Measurements from ENCODE around the gene IBTK.
"Not testable (repeated sequence)": the region's sequence is repeated elsewhere in the genome, so short reads cannot be mapped to it uniquely, and the experiment has no call there.

IBTK gene

DNA sequence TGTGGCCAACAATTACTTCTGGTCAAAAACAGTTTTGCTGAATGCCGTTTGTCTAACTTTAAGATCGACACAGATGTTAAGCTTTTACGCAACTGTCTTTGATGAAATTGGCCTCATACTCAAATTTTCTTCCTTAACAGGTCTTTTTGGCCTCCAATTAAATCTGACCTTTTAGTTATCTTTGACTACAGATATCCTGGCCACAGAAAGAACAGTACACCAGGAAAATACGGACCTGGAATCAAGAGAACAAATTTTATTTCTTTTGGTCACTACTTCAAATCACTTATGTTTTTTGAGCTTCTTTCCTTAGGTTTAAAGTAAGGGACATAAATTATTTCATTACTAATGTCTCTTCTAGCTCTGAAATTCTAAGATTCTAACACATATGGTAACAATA is 49.8 kb downstream of the IBTK start:
- Histone ChIP-seq H3K9me3 (ENCODE audit: low read depth, low read length) (no peaks in the 10 kb centered on the region), H3K9ac (ENCODE audit: insufficient read length) (no peak overlapping the region), H3K36me3 (ENCODE audit: insufficient read depth, low read length) (peaks cover 92% of the 10 kb centered on the region), H3K4me3 (no peak overlapping the region), H3K27ac (peak overlapping the region; percentile 17; the same call in 1 of the 2 replicates)
- no peak for TF ChIP-seq EZH2 (IDR thresholded peaks at IDR 0.05)
- no peak for TF ChIP-seq FOXP2 (optimal IDR thresholded peaks at IDR 0.05; ENCODE audit: control extremely low read depth, extremely low read length, insufficient read depth)
- TF ChIP-seq POLR2AphosphoS5 (IDR thresholded peaks at IDR 0.05; ENCODE audit: borderline replicate concordance, low read depth, low read length) = no peak
- no peak for DNase-seq (ENCODE audit: low read depth, low spot score)

DNA sequence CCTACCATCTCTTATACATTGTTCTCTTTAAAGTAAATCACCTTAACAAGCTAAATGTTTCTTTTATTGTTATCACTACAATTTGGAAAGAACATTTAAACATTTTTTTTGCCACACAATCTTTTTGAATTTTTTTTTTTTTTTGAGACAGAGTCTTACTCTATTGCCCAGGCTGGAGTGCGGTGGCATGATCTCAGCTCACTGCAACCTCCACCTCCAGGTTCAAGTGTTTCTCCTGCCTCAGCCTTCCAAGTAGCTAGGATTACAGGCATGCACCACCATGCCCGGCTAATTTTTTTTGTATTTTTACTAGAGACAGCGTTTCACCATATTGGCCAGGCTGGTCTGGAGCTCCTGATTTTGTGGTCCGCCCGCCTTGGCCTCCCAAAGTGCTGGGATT is 50.3 kb downstream of the IBTK start:
- H3K4me3 ChIP-seq; H3K9me3 ChIP-seq (ENCODE audit: low read depth, low read length); DNase-seq (ENCODE audit: low read depth, low spot score); H3K27ac ChIP-seq; H3K9ac ChIP-seq (ENCODE audit: insufficient read length): not testable (repeated sequence)
- H3K36me3 ChIP-seq (ENCODE audit: insufficient read depth, low read length) = peaks cover 92% of the 10 kb centered on the region

DNA sequence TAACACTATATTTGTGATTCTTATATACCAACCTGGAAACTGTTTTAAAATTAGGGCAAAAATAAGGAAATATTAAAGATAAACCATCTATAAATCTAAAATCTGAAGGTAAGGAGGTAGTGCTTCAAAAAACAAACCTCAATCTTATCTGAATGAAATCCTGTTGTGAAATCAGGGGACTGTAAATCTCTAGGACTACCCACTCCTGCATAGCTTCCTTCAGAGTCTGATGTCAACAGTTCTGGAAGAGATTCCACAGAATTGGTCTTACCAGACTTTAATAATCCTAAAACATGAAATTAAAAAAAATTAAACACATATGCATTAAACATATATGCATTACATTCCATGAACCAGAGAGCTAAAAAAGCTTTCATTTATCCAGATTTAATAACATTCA is 51.4 kb downstream of the IBTK start:
- H3K36me3 ChIP-seq (ENCODE audit: insufficient read depth, low read length) = peaks cover 92% of the 10 kb centered on the region
- 0 out of 2 replicates have a peak overlapping the region, but pooled peaks have one; percentile 34 for H3K27ac ChIP-seq
- no peak for TF ChIP-seq EZH2 (IDR thresholded peaks at IDR 0.05)
- no peak for TF ChIP-seq FOXP2 (optimal IDR thresholded peaks at IDR 0.05; ENCODE audit: control extremely low read depth, extremely low read length, insufficient read depth)
- TF ChIP-seq POLR2AphosphoS5 (IDR thresholded peaks at IDR 0.05; ENCODE audit: borderline replicate concordance, low read depth, low read length) = no peak
- DNase-seq (ENCODE audit: low read depth, low spot score) = no peak
- no peak overlapping the region for H3K4me3 ChIP-seq
- H3K9me3 ChIP-seq (ENCODE audit: low read depth, low read length) = no peaks in the 10 kb centered on the region
- H3K9ac ChIP-seq (ENCODE audit: insufficient read length) = no peak overlapping the region

DNA sequence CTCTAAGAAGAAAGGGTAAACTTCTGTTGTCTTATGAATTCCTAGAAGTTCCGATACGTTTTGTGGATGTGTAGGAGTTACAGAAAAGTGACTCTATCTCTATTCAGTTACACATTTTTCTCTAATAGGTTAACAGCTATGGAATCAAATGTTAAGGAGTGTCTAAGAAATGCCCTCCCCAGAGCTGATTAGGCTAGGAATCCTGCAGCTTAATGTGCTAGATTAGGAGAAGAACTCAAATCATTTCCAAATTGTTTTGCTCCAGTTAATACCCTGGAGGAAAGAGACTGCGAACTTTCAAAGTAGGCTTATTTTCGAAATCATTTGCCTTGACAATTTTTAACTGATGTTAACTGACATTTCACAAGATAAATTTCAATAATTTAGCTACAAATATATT is 51.9 kb downstream of the IBTK start:
- TF ChIP-seq POLR2AphosphoS5 (IDR thresholded peaks at IDR 0.05; ENCODE audit: borderline replicate concordance, low read depth, low read length) = no peak
- TF ChIP-seq EZH2 (IDR thresholded peaks at IDR 0.05) = no peak
- no peak for TF ChIP-seq FOXP2 (optimal IDR thresholded peaks at IDR 0.05; ENCODE audit: control extremely low read depth, extremely low read length, insufficient read depth)
- Histone ChIP-seq H3K36me3 (ENCODE audit: insufficient read depth, low read length) (peaks cover 94% of the 10 kb centered on the region), H3K9ac (ENCODE audit: insufficient read length) (no peak overlapping the region), H3K9me3 (ENCODE audit: low read depth, low read length) (no peaks in the 10 kb centered on the region), H3K27ac (0 out of 2 replicates have a peak overlapping the region, but pooled peaks have one; percentile 34), H3K4me3 (no peak overlapping the region)
- DNase-seq (ENCODE audit: low read depth, low spot score) = no peak

DNA sequence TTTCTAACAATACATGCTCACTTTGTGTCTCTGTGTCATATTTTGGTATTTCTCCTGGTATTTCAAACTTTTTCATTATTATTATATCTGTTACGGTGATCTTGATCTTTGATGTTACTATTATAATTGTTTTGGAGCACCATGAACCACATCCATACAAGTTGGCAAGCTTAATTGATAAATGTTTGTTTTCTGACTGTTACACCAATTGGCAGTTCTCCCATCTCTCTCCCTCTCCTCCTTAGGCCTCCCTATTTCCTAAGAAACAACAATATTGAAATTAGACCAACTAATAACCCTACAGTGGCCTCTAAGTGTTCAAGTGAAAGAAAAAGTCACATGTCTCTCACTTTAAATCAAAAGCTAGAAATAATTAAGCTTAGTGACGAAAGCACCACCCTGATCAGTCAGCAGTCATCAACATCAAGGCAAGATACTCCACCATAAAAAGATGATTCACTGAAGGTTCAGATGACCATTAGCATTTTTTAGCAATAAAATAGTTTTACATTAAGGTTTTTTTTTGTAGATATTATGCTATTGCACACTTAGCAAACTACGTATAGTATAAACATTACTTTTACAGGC is 61.5 kb downstream of the IBTK start:
- Histone ChIP-seq H3K27ac (no peak overlapping the region), H3K4me3 (no peak overlapping the region), H3K36me3 (ENCODE audit: insufficient read depth, low read length) (peaks cover 87% of the 10 kb centered on the region), H3K9ac (ENCODE audit: insufficient read length) (no peak overlapping the region), H3K9me3 (ENCODE audit: low read depth, low read length) (no peaks in the 10 kb centered on the region)
- TF ChIP-seq FOXP2 (optimal IDR thresholded peaks at IDR 0.05; ENCODE audit: control extremely low read depth, extremely low read length, insufficient read depth) (no peak), POLR2AphosphoS5 (IDR thresholded peaks at IDR 0.05; ENCODE audit: borderline replicate concordance, low read depth, low read length) (no peak), EZH2 (IDR thresholded peaks at IDR 0.05) (no peak)
- no peak for DNase-seq (ENCODE audit: low read depth, low spot score)

DNA sequence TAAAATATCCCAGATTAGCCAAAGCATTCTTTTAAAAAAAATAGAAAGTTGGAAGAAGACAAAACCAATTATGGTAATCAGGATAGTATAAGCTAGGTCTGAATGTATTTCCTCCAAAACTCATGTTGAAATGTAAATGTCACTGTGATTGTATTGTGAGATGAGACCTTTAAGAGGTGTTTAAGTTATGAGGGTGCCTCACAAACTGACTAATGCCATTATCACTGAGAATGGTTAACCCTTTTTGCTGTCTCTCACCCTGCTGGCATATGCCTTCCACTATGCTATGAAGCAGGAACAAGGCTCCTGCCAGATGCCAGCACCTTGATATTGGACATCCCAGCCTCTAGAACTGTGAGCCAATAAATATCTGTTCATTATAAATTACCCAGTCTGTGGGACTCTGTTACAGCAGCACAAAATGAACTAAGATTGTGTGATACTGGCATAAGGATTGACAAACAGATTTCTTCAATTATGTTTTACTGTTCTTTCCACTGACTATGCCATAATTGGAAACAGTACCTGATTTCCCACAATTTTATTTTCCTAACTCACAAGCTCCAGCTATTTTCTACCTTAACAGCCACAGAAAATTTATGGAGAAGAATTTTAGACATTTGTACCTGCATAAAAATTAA is 63.8 kb downstream of the IBTK start:
- Histone ChIP-seq H3K9me3 (ENCODE audit: low read depth, low read length) (no peaks in the 10 kb centered on the region), H3K9ac (ENCODE audit: insufficient read length) (no peak overlapping the region), H3K36me3 (ENCODE audit: insufficient read depth, low read length) (peaks cover 83% of the 10 kb centered on the region), H3K27ac (no peak overlapping the region), H3K4me3 (no peak overlapping the region)
- no peak for DNase-seq (ENCODE audit: low read depth, low spot score)
- no peak for TF ChIP-seq FOXP2 (optimal IDR thresholded peaks at IDR 0.05; ENCODE audit: control extremely low read depth, extremely low read length, insufficient read depth)
- TF ChIP-seq EZH2 (IDR thresholded peaks at IDR 0.05) = no peak
- no peak for TF ChIP-seq POLR2AphosphoS5 (IDR thresholded peaks at IDR 0.05; ENCODE audit: borderline replicate concordance, low read depth, low read length)

DNA sequence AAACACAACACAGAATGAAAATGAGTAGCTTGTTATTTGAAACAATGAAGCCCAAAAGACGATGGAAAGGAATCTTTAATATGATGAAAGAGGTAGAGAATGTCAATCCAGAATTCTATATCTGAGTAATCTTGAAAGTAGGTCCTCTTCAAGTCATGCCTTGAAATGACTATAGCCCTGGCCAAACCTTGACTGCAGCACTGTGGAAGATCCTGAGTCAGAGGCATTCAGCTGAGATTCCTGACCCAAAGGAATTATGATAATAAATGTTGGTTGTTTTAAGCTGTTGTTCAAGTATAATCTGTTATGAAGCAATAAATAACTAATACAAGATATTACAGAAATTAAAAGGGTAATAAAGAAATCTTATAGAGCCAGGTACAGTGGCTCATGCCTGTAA is 64.8 kb downstream of the IBTK start:
- H3K4me3 ChIP-seq = no peak overlapping the region
- TF ChIP-seq POLR2AphosphoS5 (IDR thresholded peaks at IDR 0.05; ENCODE audit: borderline replicate concordance, low read depth, low read length) (no peak), FOXP2 (optimal IDR thresholded peaks at IDR 0.05; ENCODE audit: control extremely low read depth, extremely low read length, insufficient read depth) (no peak), EZH2 (IDR thresholded peaks at IDR 0.05) (no peak)

DNA sequence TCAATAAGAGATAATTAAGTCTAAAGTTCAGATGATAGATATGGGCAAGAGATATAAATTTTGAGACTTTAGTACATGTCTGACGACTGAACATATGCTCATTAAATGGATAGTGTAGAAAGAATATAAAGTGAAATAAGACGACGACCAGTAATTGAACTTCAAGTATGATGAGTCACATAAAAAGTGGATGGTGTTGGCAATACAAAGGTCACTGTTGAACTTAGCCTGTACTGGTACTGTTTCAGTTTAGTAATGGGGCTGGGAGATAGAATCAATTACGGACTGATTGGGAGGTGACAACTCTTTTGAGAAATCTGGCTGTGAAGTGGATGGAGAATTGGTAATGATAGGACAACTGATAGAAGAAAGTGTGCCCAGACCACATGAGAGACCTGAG is 68.1 kb downstream of the IBTK start:
- no peaks in the 10 kb centered on the region for H3K9me3 ChIP-seq (ENCODE audit: low read depth, low read length)
- no peak for TF ChIP-seq POLR2AphosphoS5 (IDR thresholded peaks at IDR 0.05; ENCODE audit: borderline replicate concordance, low read depth, low read length)
- no peak for TF ChIP-seq EZH2 (IDR thresholded peaks at IDR 0.05)
- no peak for TF ChIP-seq FOXP2 (optimal IDR thresholded peaks at IDR 0.05; ENCODE audit: control extremely low read depth, extremely low read length, insufficient read depth)
- no peak overlapping the region for H3K9ac ChIP-seq (ENCODE audit: insufficient read length)
- no peak overlapping the region for H3K27ac ChIP-seq
- no peak overlapping the region for H3K4me3 ChIP-seq
- no peak for DNase-seq (ENCODE audit: low read depth, low spot score)
- peaks cover 57% of the 10 kb centered on the region for H3K36me3 ChIP-seq (ENCODE audit: insufficient read depth, low read length)

More for the DNA sequence above, 64.8 kb downstream of the IBTK start:
- no peak overlapping the region for H3K9ac ChIP-seq (ENCODE audit: insufficient read length)
- H3K9me3 ChIP-seq (ENCODE audit: low read depth, low read length) = no peaks in the 10 kb centered on the region
- peaks cover 77% of the 10 kb centered on the region for H3K36me3 ChIP-seq (ENCODE audit: insufficient read depth, low read length)
- no peak overlapping the region for H3K27ac ChIP-seq
- no peak for DNase-seq (ENCODE audit: low read depth, low spot score)

DNA sequence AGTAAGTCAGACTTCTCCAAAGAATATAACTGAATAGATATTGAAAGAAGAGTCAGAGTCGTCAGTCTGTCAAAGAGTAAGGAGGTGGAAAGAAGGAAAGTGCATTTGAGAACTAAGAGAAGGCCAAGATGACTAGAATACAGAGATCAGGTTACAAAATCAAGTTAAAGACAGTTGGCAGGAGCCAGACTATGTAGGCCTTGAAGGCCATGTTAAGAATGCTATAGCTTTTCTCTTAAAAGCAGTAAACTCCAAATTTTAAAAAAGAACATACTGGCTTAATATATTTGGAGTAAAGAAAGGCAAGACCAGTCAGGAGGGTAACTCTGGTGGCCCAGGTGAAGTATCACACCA is 68.8 kb downstream of the IBTK start:
- TF ChIP-seq EZH2 (IDR thresholded peaks at IDR 0.05) (no peak), FOXP2 (optimal IDR thresholded peaks at IDR 0.05; ENCODE audit: control extremely low read depth, extremely low read length, insufficient read depth) (no peak), POLR2AphosphoS5 (IDR thresholded peaks at IDR 0.05; ENCODE audit: borderline replicate concordance, low read depth, low read length) (no peak)
- no peak overlapping the region for H3K9ac ChIP-seq (ENCODE audit: insufficient read length)
- no peak for DNase-seq (ENCODE audit: low read depth, low spot score)
- H3K36me3 ChIP-seq (ENCODE audit: insufficient read depth, low read length) = peaks cover 57% of the 10 kb centered on the region
- no peaks in the 10 kb centered on the region for H3K9me3 ChIP-seq (ENCODE audit: low read depth, low read length)
- no peak overlapping the region for H3K4me3 ChIP-seq
- peak overlapping the region; percentile 57; the same call in 1 of the 2 replicates for H3K27ac ChIP-seq

All from SK-N-MC (cell line).